ENCODE measurements around the gene UROC1. TPM values are rescaled to one million over a fixed set of nuclear protein-coding genes. Genes with fewer than 3 reads are reported as not detected.

UROC1 gene
- total and polyA plus RNA-seq, 2 experiments from 2014 or later = not detected

DNA sequence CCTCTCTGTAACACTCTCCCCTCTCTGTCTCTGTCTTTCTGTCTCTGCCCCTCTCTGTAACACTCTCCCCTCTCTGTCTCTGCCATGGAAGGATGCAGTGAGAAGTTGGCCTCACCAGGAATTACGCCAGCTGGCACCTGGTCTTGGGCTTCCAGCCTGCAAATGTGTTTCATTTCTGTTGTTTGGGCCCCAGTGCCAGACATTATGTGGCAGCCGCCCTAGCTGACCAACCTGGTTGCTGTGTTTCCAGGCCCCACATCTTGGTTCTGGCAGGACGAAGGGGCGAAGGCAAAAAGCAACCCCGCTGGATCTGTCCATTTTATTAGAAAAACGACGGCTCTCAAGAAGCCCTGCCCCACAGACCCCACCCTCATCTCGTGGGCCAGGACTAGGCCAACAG is 36.7 kb downstream of the UROC1 start:
- Histone ChIP-seq H3F3A (replicated peaks; ENCODE audit: low read depth) (no peaks in the 10 kb centered on the region), H3K4me2 (no peak overlapping the region), H3K27ac (ENCODE audit: low read depth) (no peak overlapping the region), H3K27me3 (ENCODE audit: insufficient read depth) (no peaks in the 10 kb centered on the region), H2AFZ (no peak overlapping the region), H3K4me3 (no peak overlapping the region), H3K9me2 (ENCODE audit: insufficient read depth) (no peaks in the 10 kb centered on the region), H3K4me1 (ENCODE audit: insufficient read depth) (peaks cover 17% of the 10 kb centered on the region), H3K79me2 (replicated peaks; ENCODE audit: insufficient read depth) (no peaks in the 10 kb centered on the region), H3K36me3 (ENCODE audit: insufficient read depth) (no peaks in the 10 kb centered on the region), H4K20me1 (replicated peaks; ENCODE audit: insufficient read depth) (no peaks in the 10 kb centered on the region)
- no peak for ATAC-seq
- no peak overlapping the region for H3K4me3 Mint-ChIP-seq
- H3K4me1 Mint-ChIP-seq = peaks cover 38% of the 10 kb centered on the region
- no peak for DNase-seq (ENCODE audit: low spot score)
- H3K36me3 Mint-ChIP-seq (ENCODE audit: low read depth) = no peaks in the 10 kb centered on the region; the same call in 2 of the 3 replicates
- no peak for TF ChIP-seq EZH2 (IDR thresholded peaks at IDR 0.05; ENCODE audit: low read depth, unreplicated experiment)
- no peak for TF ChIP-seq ZNF114 (CRISPR knock-in tag; IDR thresholded peaks at IDR 0.05)
- no peak for TF ChIP-seq JUNB (IDR thresholded peaks at IDR 0.05; ENCODE audit: unreplicated experiment)
- no peak for TF ChIP-seq STAT1 (IDR thresholded peaks at IDR 0.05; ENCODE audit: unreplicated experiment)
- no peak for TF ChIP-seq ZNF331 (CRISPR knock-in tag; IDR thresholded peaks at IDR 0.05; ENCODE audit: low read depth)
- no peak for TF ChIP-seq POLR2AphosphoS5 (IDR thresholded peaks at IDR 0.05; ENCODE audit: low read depth)
- TF ChIP-seq EZH2phosphoT487 (IDR thresholded peaks at IDR 0.05; ENCODE audit: unreplicated experiment) = no peak
- TF ChIP-seq, protein P1, sequence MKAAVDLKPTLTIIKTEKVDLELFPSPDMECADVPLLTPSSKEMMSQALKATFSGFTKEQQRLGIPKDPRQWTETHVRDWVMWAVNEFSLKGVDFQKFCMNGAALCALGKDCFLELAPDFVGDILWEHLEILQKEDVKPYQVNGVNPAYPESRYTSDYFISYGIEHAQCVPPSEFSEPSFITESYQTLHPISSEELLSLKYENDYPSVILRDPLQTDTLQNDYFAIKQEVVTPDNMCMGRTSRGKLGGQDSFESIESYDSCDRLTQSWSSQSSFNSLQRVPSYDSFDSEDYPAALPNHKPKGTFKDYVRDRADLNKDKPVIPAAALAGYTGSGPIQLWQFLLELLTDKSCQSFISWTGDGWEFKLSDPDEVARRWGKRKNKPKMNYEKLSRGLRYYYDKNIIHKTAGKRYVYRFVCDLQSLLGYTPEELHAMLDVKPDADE (IDR thresholded peaks at IDR 0.05) = no peak
- no peak overlapping the region for H3K27ac Mint-ChIP-seq
- H3K27me3 Mint-ChIP-seq (ENCODE audit: insufficient read depth, low read depth, poor library complexity) = peaks cover 2% of the 10 kb centered on the region
- H3K9me3 Mint-ChIP-seq = no peaks in the 10 kb centered on the region; the same call in 2 of the 3 replicates

DNA sequence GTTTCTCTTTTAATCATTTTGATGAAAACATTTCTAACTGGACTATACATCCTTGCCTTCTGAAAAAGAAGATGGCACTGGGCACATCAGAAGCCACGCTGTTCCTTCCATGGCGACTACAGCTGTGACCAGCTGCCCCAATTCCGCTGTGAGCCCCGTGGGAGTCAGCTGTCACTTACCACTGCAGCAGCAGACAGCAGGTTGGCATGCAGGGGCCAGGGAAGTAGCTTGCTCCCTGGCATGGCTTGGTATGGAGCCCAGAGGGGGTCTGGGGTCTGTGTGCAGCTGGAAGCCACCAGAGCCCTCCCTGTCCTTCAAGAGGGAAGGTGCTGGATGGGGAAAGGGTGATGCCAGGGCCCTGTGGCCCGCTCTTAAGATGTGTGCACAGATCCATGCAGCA is 37.4 kb downstream of the UROC1 start:
- H3K36me3 ChIP-seq (ENCODE audit: insufficient read depth) = no peaks in the 10 kb centered on the region
- no peaks in the 10 kb centered on the region; the same call in 2 of the 3 replicates for H3K9me3 Mint-ChIP-seq
- H3K4me3 ChIP-seq = no peak overlapping the region
- H3K27me3 Mint-ChIP-seq (ENCODE audit: insufficient read depth, low read depth, poor library complexity) = peaks cover 2% of the 10 kb centered on the region
- H3K79me2 ChIP-seq (replicated peaks; ENCODE audit: insufficient read depth) = no peaks in the 10 kb centered on the region
- H4K20me1 ChIP-seq (replicated peaks; ENCODE audit: insufficient read depth) = no peaks in the 10 kb centered on the region
- ATAC-seq (no peak), DNase-seq (ENCODE audit: low spot score) (no peak)
- no peaks in the 10 kb centered on the region for H3K27me3 ChIP-seq (ENCODE audit: insufficient read depth)
- H3K4me2 ChIP-seq = no peak overlapping the region
- H3F3A ChIP-seq (replicated peaks; ENCODE audit: low read depth) = no peaks in the 10 kb centered on the region
- H3K4me3 Mint-ChIP-seq = no peak overlapping the region
- peaks cover 33% of the 10 kb centered on the region for H3K4me1 Mint-ChIP-seq
- no peaks in the 10 kb centered on the region; the same call in 2 of the 3 replicates for H3K36me3 Mint-ChIP-seq (ENCODE audit: low read depth)
- H2AFZ ChIP-seq = no peak overlapping the region
- no peak overlapping the region for H3K27ac Mint-ChIP-seq
- peaks cover 11% of the 10 kb centered on the region for H3K4me1 ChIP-seq (ENCODE audit: insufficient read depth)
- H3K9me2 ChIP-seq (ENCODE audit: insufficient read depth) = no peaks in the 10 kb centered on the region
- no peak overlapping the region for H3K27ac ChIP-seq (ENCODE audit: low read depth)
- TF ChIP-seq, protein P2, sequence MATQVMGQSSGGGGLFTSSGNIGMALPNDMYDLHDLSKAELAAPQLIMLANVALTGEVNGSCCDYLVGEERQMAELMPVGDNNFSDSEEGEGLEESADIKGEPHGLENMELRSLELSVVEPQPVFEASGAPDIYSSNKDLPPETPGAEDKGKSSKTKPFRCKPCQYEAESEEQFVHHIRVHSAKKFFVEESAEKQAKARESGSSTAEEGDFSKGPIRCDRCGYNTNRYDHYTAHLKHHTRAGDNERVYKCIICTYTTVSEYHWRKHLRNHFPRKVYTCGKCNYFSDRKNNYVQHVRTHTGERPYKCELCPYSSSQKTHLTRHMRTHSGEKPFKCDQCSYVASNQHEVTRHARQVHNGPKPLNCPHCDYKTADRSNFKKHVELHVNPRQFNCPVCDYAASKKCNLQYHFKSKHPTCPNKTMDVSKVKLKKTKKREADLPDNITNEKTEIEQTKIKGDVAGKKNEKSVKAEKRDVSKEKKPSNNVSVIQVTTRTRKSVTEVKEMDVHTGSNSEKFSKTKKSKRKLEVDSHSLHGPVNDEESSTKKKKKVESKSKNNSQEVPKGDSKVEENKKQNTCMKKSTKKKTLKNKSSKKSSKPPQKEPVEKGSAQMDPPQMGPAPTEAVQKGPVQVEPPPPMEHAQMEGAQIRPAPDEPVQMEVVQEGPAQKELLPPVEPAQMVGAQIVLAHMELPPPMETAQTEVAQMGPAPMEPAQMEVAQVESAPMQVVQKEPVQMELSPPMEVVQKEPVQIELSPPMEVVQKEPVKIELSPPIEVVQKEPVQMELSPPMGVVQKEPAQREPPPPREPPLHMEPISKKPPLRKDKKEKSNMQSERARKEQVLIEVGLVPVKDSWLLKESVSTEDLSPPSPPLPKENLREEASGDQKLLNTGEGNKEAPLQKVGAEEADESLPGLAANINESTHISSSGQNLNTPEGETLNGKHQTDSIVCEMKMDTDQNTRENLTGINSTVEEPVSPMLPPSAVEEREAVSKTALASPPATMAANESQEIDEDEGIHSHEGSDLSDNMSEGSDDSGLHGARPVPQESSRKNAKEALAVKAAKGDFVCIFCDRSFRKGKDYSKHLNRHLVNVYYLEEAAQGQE (IDR thresholded peaks at IDR 0.05; ENCODE audit: unreplicated experiment) = no peak
- TF ChIP-seq CREB1 (CRISPR knock-in tag; IDR thresholded peaks at IDR 0.05; ENCODE audit: low read depth) (no peak), NANOG (IDR thresholded peaks at IDR 0.05; ENCODE audit: borderline replicate concordance) (no peak), EZH2phosphoT487 (IDR thresholded peaks at IDR 0.05; ENCODE audit: unreplicated experiment) (no peak), ZNF114 (CRISPR knock-in tag; IDR thresholded peaks at IDR 0.05) (no peak), ZNF331 (CRISPR knock-in tag; IDR thresholded peaks at IDR 0.05; ENCODE audit: low read depth) (no peak)
- TF ChIP-seq, protein P3, sequence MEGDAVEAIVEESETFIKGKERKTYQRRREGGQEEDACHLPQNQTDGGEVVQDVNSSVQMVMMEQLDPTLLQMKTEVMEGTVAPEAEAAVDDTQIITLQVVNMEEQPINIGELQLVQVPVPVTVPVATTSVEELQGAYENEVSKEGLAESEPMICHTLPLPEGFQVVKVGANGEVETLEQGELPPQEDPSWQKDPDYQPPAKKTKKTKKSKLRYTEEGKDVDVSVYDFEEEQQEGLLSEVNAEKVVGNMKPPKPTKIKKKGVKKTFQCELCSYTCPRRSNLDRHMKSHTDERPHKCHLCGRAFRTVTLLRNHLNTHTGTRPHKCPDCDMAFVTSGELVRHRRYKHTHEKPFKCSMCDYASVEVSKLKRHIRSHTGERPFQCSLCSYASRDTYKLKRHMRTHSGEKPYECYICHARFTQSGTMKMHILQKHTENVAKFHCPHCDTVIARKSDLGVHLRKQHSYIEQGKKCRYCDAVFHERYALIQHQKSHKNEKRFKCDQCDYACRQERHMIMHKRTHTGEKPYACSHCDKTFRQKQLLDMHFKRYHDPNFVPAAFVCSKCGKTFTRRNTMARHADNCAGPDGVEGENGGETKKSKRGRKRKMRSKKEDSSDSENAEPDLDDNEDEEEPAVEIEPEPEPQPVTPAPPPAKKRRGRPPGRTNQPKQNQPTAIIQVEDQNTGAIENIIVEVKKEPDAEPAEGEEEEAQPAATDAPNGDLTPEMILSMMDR (conservative IDR thresholded peaks at IDR 0.05; ENCODE audit: low read depth in 2 of 2) = no peak
